SH-SY5Y (cell line): ENCODE data around the gene EFR3B.

Source experiments
- GATA2 ChIP-seq: IDR thresholded peaks from 2 replicates; pipeline ENCODE4 v1.6.1; 2011; ENCODE audit warnings: mild to moderate bottlenecking, low read depth, low read length
- GATA3 ChIP-seq: IDR thresholded peaks from 2 replicates; pipeline ENCODE4 v1.6.1; 2011; ENCODE audit warnings: low read depth, mild to moderate bottlenecking, low read length, moderate library complexity

DNA sequence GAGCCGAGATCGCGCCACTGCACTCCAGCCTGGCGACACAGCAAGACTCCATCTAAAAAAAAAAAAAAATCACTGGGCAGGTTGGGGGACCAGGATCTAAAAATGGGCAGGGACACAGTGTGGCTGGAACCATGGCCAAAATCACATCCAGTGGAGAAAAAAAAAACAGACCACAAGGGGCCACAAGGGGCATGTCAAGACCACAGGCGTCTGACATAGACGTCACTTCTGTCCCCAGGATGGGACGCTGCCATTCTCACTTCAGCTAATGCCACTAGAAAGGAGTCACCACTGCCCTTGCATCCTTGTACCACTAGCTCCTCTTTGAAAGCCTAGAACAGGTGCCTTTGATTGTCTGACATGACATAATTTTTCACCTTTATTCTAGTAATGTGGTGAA, 129.0 kb downstream of the EFR3B start:
- no peak for TF ChIP-seq GATA3
- no peak for TF ChIP-seq GATA2
